IMR-90 (cell line): Measurements from ENCODE around the gene LSM12. TPM values are rescaled to one million over a fixed set of nuclear protein-coding genes. Genes with fewer than 3 reads are reported as not detected.

ENCODE experiments used
- ATAC-seq: fragments of 200-7000 bp; cut with Tn5 transposase; 2 replicates; pipeline ENCODE4 v1.9.1; 2020; ENCODE audit warnings: low read depth, mild to moderate bottlenecking, moderate library complexity
- BruUV-seq: library from RNA; stranded (reverse); fragments of 400-500 nt; replicated peaks from 2 replicates; lab custom pipeline; 2021; lab: Mats Ljungman, UMichigan
- CTCF ChIA-PET: fragments of 300-600 bp; formaldehyde crosslinking; extraction: SDS; loops from one replicate; lab custom pipeline; 2021; ENCODE audit warnings: antibody characterized with exemption; lab: Yijun Ruan, JAX
- POLR2A ChIA-PET: fragments of 300-600 bp; sonication (Branson Sonifier 250); formaldehyde crosslinking; loops from one replicate; lab custom pipeline; 2022; ENCODE audit warnings: antibody characterized with exemption; ENCODE audit not compliant: unreplicated experiment; lab: Charles Lee
- DNase-seq: peaks from one replicate; pipeline ENCODE4 v3.0.0; 2013
- H2AFZ ChIP-seq: replicated peaks from 2 replicates; pipeline ENCODE3; 2013; ENCODE audit warnings: low read length, mild to moderate bottlenecking; ENCODE audit not compliant: poor library complexity
- H2AK5ac ChIP-seq: 2 replicates; pipeline ENCODE4 v1.6.1; 2013; ENCODE audit warnings: low read depth, low read length, inconsistent platforms
- H2AK9ac ChIP-seq: replicated peaks from 2 replicates; pipeline ENCODE3; 2013; ENCODE audit warnings: mild to moderate bottlenecking, low read depth, low read length, moderate library complexity; ENCODE audit not compliant: poor library complexity
- H2BK120ac ChIP-seq: 2 replicates; pipeline ENCODE4 v1.6.1; 2013; ENCODE audit warnings: low read depth, low read length, inconsistent platforms
- H2BK15ac ChIP-seq: 3 replicates; pipeline ENCODE4 v1.6.1; 2013; ENCODE audit warnings: low read depth, low read length, inconsistent platforms
- H2BK20ac ChIP-seq: 2 replicates; pipeline ENCODE4 v1.6.1; 2013; ENCODE audit warnings: low read depth, mild to moderate bottlenecking, inconsistent platforms, low read length, moderate library complexity
- H2BK5ac ChIP-seq: 2 replicates; pipeline ENCODE4 v1.6.1; 2013; ENCODE audit warnings: mild to moderate bottlenecking, low read depth, low read length, inconsistent platforms; ENCODE audit not compliant: poor library complexity, severe bottlenecking
- H3K14ac ChIP-seq: replicated peaks from 2 replicates; pipeline ENCODE4 v1.6.1; 2013; ENCODE audit warnings: low read depth, low read length, inconsistent platforms
- H3K18ac ChIP-seq: 2 replicates; pipeline ENCODE4 v1.6.1; 2013; ENCODE audit warnings: low read depth, low read length, control low read depth
- H3K23ac ChIP-seq: 2 replicates; pipeline ENCODE4 v1.6.1; 2013; ENCODE audit warnings: low read depth, low read length, inconsistent platforms
- H3K27ac ChIP-seq: 2 replicates; pipeline ENCODE4 v1.5.1; 2013; ENCODE audit warnings: mild to moderate bottlenecking, control low read depth, low read length; ENCODE audit not compliant: insufficient read depth
- H3K27me3 ChIP-seq: 2 replicates; pipeline ENCODE4 v1.6.1; 2013; ENCODE audit warnings: low read length; ENCODE audit not compliant: control insufficient read depth, insufficient read depth
- H3K36me3 ChIP-seq: 2 replicates; pipeline ENCODE4 v1.6.1; 2013; ENCODE audit warnings: low read length, mixed read lengths; ENCODE audit not compliant: control insufficient read depth, insufficient read depth
- H3K4ac ChIP-seq: 2 replicates; pipeline ENCODE4 v1.6.1; 2013; ENCODE audit warnings: low read depth, low read length, inconsistent platforms
- H3K4me1 ChIP-seq: 2 replicates; pipeline ENCODE4 v1.6.1; 2013; ENCODE audit warnings: low read length, mixed read lengths; ENCODE audit not compliant: control insufficient read depth, insufficient read depth
- H3K4me2 ChIP-seq: 2 replicates; pipeline ENCODE4 v1.6.1; 2013; ENCODE audit warnings: low read depth, mild to moderate bottlenecking, control low read depth, low read length, moderate library complexity
- H3K4me3 ChIP-seq: 2 replicates; pipeline ENCODE4 v1.5.1; 2013; ENCODE audit warnings: low read depth, mild to moderate bottlenecking, control low read depth, low read length, moderate library complexity; ENCODE audit not compliant: insufficient read depth
- H3K56ac ChIP-seq: 2 replicates; pipeline ENCODE4 v1.6.1; 2013; ENCODE audit warnings: low read length, inconsistent platforms; ENCODE audit not compliant: insufficient read depth; ENCODE audit errors: extremely low read depth
- H3K79me1 ChIP-seq, 2 experiments: 2 replicates each; pipeline ENCODE4 v1.6.1; 2013; ENCODE audit warnings: low read length in 2 of 2, inconsistent platforms in 1 of 2, low read depth in 1 of 2
- H3K9ac ChIP-seq: 2 replicates; pipeline ENCODE4 v1.6.1; 2013; ENCODE audit warnings: low read depth, low read length, control low read depth
- H3K9me1 ChIP-seq: 2 replicates; pipeline ENCODE4 v1.6.1; 2013; ENCODE audit warnings: low read length, inconsistent platforms; ENCODE audit not compliant: insufficient read depth
- H3K9me3 ChIP-seq: 2 replicates; pipeline ENCODE4 v1.6.1; 2013; ENCODE audit warnings: low read length; ENCODE audit not compliant: control insufficient read depth, insufficient read depth
- H4K20me1 ChIP-seq: 2 replicates; pipeline ENCODE4 v1.6.1; 2013; ENCODE audit warnings: low read length, inconsistent platforms; ENCODE audit not compliant: insufficient read depth
- H4K5ac ChIP-seq: 2 replicates; pipeline ENCODE4 v1.6.1; 2013; ENCODE audit warnings: mild to moderate bottlenecking, low read depth, low read length, control low read depth
- H4K8ac ChIP-seq, 2 experiments: 2 replicates each; pipeline ENCODE4 v1.6.1; 2013; ENCODE audit warnings: low read depth in 2 of 2, low read length in 2 of 2, control low read depth in 1 of 2, inconsistent platforms in 1 of 2
- H4K91ac ChIP-seq: 2 replicates; pipeline ENCODE4 v1.6.1; 2013; ENCODE audit warnings: low read depth, low read length, inconsistent platforms; ENCODE audit not compliant: insufficient read depth
- BHLHE40 ChIP-seq: fragments of 150-350 bp; IDR thresholded peaks from 2 replicates; pipeline ENCODE4 v1.6.1; 2016; ENCODE audit warnings: mild to moderate bottlenecking, low read depth, low read length
- CEBPB ChIP-seq: IDR thresholded peaks from 2 replicates; pipeline ENCODE4 v1.6.1; 2012; ENCODE audit warnings: low read depth, low read length, improper control_type of control experiment
- CHD1 ChIP-seq: IDR thresholded peaks from 2 replicates; pipeline ENCODE4 v1.6.1; 2012; ENCODE audit warnings: low read depth, low read length, improper control_type of control experiment
- CTCF ChIP-seq: conservative IDR thresholded peaks from 2 replicates; pipeline ENCODE4 v1.5.1; 2012; ENCODE audit warnings: mild to moderate bottlenecking, low read depth, low read length, improper control_type of control experiment
- FOS ChIP-seq: fragments of 150-350 bp; IDR thresholded peaks from 2 replicates; pipeline ENCODE4 v1.6.1; 2016; ENCODE audit warnings: low read depth, low read length
- MAFK ChIP-seq: IDR thresholded peaks from 2 replicates; pipeline ENCODE4 v1.6.1; 2012; ENCODE audit warnings: low read depth, low read length, improper control_type of control experiment
- MAZ ChIP-seq: IDR thresholded peaks from 2 replicates; pipeline ENCODE4 v1.6.1; 2012; ENCODE audit warnings: low read depth, mild to moderate bottlenecking, low read length, improper control_type of control experiment, moderate library complexity, borderline replicate concordance
- MXI1 ChIP-seq: IDR thresholded peaks from 2 replicates; pipeline ENCODE4 v1.6.1; 2012; ENCODE audit warnings: low read depth, mild to moderate bottlenecking, low read length, moderate library complexity, borderline replicate concordance
- NFE2L2 ChIP-seq: fragments of 150-350 bp; IDR thresholded peaks from 2 replicates; pipeline ENCODE4 v1.6.1; 2016; ENCODE audit warnings: low read depth, mild to moderate bottlenecking, low read length
- POLR2A ChIP-seq: IDR thresholded peaks from 2 replicates; pipeline ENCODE4 v1.6.1; 2012; ENCODE audit warnings: mild to moderate bottlenecking, low read depth, low read length
- RAD21 ChIP-seq: IDR thresholded peaks from 2 replicates; pipeline ENCODE4 v1.6.1; 2012; ENCODE audit warnings: low read length, improper control_type of control experiment
- RCOR1 ChIP-seq: IDR thresholded peaks from 2 replicates; pipeline ENCODE4 v1.6.1; 2012; ENCODE audit warnings: mild to moderate bottlenecking, low read length, improper control_type of control experiment; ENCODE audit not compliant: insufficient replicate concordance
- RFX5 ChIP-seq: IDR thresholded peaks from 2 replicates; pipeline ENCODE4 v1.8.0; 2012; ENCODE audit warnings: low read depth, mild to moderate bottlenecking, low read length, moderate library complexity
- SMC3 ChIP-seq: fragments of 150-350 bp; IDR thresholded peaks from 2 replicates; pipeline ENCODE4 v1.6.1; 2016; ENCODE audit warnings: low read depth, mild to moderate bottlenecking, antibody characterized with exemption, low read length, moderate library complexity
- whole genome bisulfite sequencing, 2 experiments: methylation state at CpG; one replicate each; pipeline versions ENCODE4 v1.1.5 to v1.1.7; 2013; ENCODE audit warnings: missing lambda C conversion rate in 2 of 2; ENCODE audit not compliant: insufficient read length in 1 of 2; ENCODE audit errors: extremely low coverage in 2 of 2; 5-methylcytosine and 5-hydroxymethylcytosine counted together
- dilution Hi-C: fragments of 300-500 bp; cut with HindIII; formaldehyde crosslinking; loops from one replicate; pipeline ENCODE4 v1.14.3; 2018; ENCODE audit warnings: low sequenced_read_pairs; ENCODE audit not compliant: unreplicated experiment
- in situ Hi-C: fragments of 300-500 bp; cut with MboI; formaldehyde crosslinking; loops from 3 replicates; pipeline ENCODE4 v1.14.3; 2019; ENCODE audit warnings: low sequenced_read_pairs, inconsistent platforms, mixed read lengths
- intact Hi-C: fragments of 100-400 bp; cut with micrococcal nuclease; formaldehyde crosslinking; loops from 2 replicates; pipeline ENCODE4 v1.10.0; 2022
- polyA plus RNA-seq, 3 experiments: library from polyadenylated mRNA; depleted of rRNA; stranded (reverse); fragments of >200 nt; gene quantifications; 2 replicates each; pipeline ENCODE4 v1.2.3, GENCODE V29; 2012; ENCODE audit warnings: low replicate concordance in 1 of 3
- total RNA-seq: library from RNA; depleted of rRNA; stranded (reverse); fragments of >200 nt; gene quantifications from 2 replicates; pipeline ENCODE4 v1.2.3, GENCODE V29; 2012
- TF ChIP-seq, protein P1 (sequence below): fragments of 150-350 bp; IDR thresholded peaks from 2 replicates; pipeline ENCODE4 v1.6.1; 2016; ENCODE audit warnings: low read depth, mild to moderate bottlenecking, low read length, moderate library complexity, borderline replicate concordance
- TF ChIP-seq, protein P2 (sequence below): fragments of 150-350 bp; IDR thresholded peaks from 2 replicates; pipeline ENCODE4 v1.6.1; 2017; ENCODE audit warnings: mild to moderate bottlenecking, antibody characterized with exemption, low read length, low read depth

LSM12 gene
- total and polyA plus RNA-seq, 2 of the 4 experiments (the other 2 are of a cell fraction), result 38.0 to 41.0 TPM

GRCh38 chr17:44084921-44085320 is 18.4 kb upstream of the LSM12 start:
- H3K36me3 ChIP-seq, result peaks cover 41% of the 10 kb centered on the region
- H3K14ac ChIP-seq, result no peak overlapping the region
- H4K5ac ChIP-seq, result 0 out of 2 replicates have a peak overlapping the region, but pooled peaks have one; percentile 5
- no peak overlapping the region for H2AK9ac ChIP-seq
- ChIA-PET CTCF (no interaction called here), POLR2A (no interaction called here)
- H3K4me2 ChIP-seq, result no peak overlapping the region
- H2AFZ ChIP-seq, result no peak overlapping the region
- H3K79me1 ChIP-seq, result peaks cover 19 to 81% of the 10 kb centered on the region in 2 experiments
- no peak overlapping the region for H3K4me3 ChIP-seq
- peak overlapping the region; percentile 5; the same call in 1 of the 2 replicates for H2AK5ac ChIP-seq
- H2BK5ac ChIP-seq, result peak overlapping the region; percentile 3
- TF ChIP-seq MAZ, result no peak
- no peak for TF ChIP-seq CEBPB
- TF ChIP-seq POLR2A, result no peak
- no peak for TF ChIP-seq MAFK
- TF ChIP-seq SMC3, result no peak
- no peak for TF ChIP-seq RCOR1
- no peak for TF ChIP-seq CTCF
- no peak for TF ChIP-seq FOS
- TF ChIP-seq, protein P1, sequence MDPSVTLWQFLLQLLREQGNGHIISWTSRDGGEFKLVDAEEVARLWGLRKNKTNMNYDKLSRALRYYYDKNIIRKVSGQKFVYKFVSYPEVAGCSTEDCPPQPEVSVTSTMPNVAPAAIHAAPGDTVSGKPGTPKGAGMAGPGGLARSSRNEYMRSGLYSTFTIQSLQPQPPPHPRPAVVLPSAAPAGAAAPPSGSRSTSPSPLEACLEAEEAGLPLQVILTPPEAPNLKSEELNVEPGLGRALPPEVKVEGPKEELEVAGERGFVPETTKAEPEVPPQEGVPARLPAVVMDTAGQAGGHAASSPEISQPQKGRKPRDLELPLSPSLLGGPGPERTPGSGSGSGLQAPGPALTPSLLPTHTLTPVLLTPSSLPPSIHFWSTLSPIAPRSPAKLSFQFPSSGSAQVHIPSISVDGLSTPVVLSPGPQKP, result no peak
- TF ChIP-seq CHD1, result no peak
- TF ChIP-seq RFX5, result no peak
- TF ChIP-seq NFE2L2, result no peak
- no peak for TF ChIP-seq MXI1
- TF ChIP-seq RAD21, result no peak
- TF ChIP-seq, protein P2, sequence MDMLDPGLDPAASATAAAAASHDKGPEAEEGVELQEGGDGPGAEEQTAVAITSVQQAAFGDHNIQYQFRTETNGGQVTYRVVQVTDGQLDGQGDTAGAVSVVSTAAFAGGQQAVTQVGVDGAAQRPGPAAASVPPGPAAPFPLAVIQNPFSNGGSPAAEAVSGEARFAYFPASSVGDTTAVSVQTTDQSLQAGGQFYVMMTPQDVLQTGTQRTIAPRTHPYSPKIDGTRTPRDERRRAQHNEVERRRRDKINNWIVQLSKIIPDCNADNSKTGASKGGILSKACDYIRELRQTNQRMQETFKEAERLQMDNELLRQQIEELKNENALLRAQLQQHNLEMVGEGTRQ, result no peak
- TF ChIP-seq BHLHE40, result no peak
- 95% methylated on average over 7 of the region's 7 CpGs; no CpG with 5 or more reads in 1 of the 2 experiments for WGBS, 2 experiments
- no peaks in the 10 kb centered on the region for H3K9me3 ChIP-seq
- H3K9ac ChIP-seq, result no peak overlapping the region
- no peak overlapping the region for H3K4ac ChIP-seq
- no peak overlapping the region for H2BK20ac ChIP-seq
- H3K4me1 ChIP-seq, result peaks cover 21% of the 10 kb centered on the region
- peak overlapping the region; percentile 26; the same call in 1 of the 2 replicates for H4K91ac ChIP-seq
- peaks cover 10% of the 10 kb centered on the region; the same call in 1 of the 2 replicates for H4K20me1 ChIP-seq
- no peak overlapping the region for H3K18ac ChIP-seq
- H3K27me3 ChIP-seq, result no peaks in the 10 kb centered on the region
- H2BK120ac ChIP-seq, result no peak overlapping the region
- H3K27ac ChIP-seq, result no peak overlapping the region; the same call in 1 of the 2 replicates
- H3K56ac ChIP-seq, result no peak overlapping the region
- intact Hi-C loops, result no loop called here
- H3K23ac ChIP-seq, result no peak overlapping the region
- no peak for ATAC-seq
- H3K9me1 ChIP-seq, result peaks cover 17% of the 10 kb centered on the region
- BruUV-seq, result no TSS peak
- in situ Hi-C loops, result no loop called here
- no peak for DNase-seq
- H4K8ac ChIP-seq, result 0 out of 4 replicates have a peak overlapping the region, but pooled peaks of 1 of the 2 experiments have one; percentile 1
- dilution Hi-C loops, result no loop called here
- H2BK15ac ChIP-seq, result no peak overlapping the region
